Astrocyte (in vitro differentiated cells and primary cell): Measurements from ENCODE around the gene ZNF892.

Source experiments
- EZH2 ChIP-seq: IDR thresholded peaks from 2 replicates; pipeline ENCODE4 v1.6.1; 2012; ENCODE audit warnings: mild to moderate bottlenecking, low read length, inconsistent platforms; ENCODE audit not compliant: insufficient read depth
- TF ChIP-seq, protein P1 (sequence below): IDR thresholded peaks from 2 replicates; pipeline ENCODE4 v1.5.1; 2011; ENCODE audit warnings: low read depth, mild to moderate bottlenecking, inconsistent platforms, low read length, moderate library complexity; ENCODE audit not compliant: insufficient read depth

DNA sequence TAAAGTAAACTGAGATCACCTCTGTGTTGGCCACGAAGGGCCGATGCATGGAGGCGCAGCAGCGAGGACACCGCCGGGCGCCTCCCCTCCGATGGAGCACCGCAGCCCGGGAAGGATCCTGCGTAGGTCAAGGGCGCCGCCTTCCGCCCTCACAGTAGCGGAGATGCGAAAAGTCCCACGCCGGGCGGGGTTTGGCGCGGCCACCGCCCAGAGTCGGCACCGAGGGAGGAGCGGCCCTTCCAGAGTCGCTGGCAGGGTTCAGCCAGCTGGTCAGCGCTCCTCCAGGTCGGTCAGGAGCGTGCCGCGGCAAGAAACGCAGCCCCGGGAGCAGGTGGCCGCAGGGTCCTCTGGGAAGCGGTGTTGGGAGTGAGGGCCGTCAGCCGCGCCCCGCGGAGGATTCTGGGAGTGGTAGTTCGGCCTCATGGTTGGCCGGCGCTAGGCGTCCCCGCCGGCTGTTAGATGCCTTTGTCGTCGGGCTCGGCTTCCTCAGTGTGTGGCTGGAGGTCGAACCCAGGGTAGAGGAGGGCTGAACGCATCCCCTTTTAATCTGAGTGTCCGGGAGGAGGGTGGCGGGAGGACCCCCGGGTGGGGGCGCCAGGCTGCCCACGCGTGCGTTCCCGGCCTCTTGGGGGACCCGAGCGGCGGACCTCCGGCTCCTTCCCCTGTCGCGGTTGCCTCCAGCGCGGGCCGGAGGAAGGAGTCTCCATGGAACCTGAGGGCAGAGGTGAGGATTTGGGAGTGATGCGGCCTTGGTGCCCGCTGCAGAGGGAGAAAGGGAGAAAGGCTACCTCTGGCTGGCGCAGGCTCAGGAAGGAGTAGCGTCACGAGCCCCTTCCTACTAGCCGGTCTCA is at the start of gene ZNF892:
- no peak for TF ChIP-seq EZH2
- TF ChIP-seq, protein P1, sequence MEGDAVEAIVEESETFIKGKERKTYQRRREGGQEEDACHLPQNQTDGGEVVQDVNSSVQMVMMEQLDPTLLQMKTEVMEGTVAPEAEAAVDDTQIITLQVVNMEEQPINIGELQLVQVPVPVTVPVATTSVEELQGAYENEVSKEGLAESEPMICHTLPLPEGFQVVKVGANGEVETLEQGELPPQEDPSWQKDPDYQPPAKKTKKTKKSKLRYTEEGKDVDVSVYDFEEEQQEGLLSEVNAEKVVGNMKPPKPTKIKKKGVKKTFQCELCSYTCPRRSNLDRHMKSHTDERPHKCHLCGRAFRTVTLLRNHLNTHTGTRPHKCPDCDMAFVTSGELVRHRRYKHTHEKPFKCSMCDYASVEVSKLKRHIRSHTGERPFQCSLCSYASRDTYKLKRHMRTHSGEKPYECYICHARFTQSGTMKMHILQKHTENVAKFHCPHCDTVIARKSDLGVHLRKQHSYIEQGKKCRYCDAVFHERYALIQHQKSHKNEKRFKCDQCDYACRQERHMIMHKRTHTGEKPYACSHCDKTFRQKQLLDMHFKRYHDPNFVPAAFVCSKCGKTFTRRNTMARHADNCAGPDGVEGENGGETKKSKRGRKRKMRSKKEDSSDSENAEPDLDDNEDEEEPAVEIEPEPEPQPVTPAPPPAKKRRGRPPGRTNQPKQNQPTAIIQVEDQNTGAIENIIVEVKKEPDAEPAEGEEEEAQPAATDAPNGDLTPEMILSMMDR: no peak
